GM21447 (cell line): ENCODE results near the gene NR6A1.
"Not testable (repeated sequence)": the region's sequence is repeated elsewhere in the genome, so short reads cannot be mapped to it uniquely, and the experiment has no call there.

Source experiments
- ATAC-seq: cut with Tn5 transposase; IDR thresholded peaks from one replicate; pipeline ENCODE4 v1.9.1; 2021; ENCODE audit not compliant: unreplicated experiment

The NR6A1 gene

DNA sequence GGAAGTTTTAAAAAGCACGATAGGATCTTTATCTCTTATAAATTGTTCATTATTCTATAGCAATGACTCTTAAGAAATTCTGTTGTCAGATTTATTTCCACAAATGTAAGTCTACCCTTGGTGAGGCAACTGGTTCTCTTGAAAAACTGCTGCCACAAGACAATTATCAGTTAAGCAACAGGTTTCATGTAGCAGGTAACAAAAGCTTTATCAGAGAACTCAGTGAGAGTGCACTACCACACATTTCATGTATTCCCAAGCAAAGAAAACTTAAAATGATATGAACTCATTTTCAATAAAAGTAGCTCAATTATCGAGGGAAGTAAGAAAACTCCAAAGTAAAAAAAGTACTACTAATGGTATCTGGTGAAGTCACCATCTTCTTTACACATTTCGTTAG lies 9.4 kb downstream of the NR6A1 start:
- ATAC-seq: no peak

DNA sequence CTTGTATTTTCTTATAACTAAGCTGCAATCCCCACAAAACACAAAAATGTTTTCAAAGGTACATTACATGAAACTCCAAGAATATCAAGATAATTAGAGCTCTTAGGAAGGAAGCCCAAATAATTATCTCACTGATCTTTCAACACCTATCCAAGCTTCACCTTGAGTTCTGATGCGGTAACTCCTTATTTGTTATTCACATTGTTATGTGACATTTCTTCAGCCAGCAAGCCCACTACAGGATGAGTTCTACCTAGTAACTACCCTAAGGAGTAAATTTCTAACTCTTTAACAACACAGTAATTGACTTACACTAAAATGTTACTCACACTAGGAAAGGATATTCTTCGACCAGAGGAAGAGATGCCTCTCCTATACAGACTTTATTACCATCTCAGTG lies 9.9 kb downstream of the NR6A1 start:
- ATAC-seq: no peak

DNA sequence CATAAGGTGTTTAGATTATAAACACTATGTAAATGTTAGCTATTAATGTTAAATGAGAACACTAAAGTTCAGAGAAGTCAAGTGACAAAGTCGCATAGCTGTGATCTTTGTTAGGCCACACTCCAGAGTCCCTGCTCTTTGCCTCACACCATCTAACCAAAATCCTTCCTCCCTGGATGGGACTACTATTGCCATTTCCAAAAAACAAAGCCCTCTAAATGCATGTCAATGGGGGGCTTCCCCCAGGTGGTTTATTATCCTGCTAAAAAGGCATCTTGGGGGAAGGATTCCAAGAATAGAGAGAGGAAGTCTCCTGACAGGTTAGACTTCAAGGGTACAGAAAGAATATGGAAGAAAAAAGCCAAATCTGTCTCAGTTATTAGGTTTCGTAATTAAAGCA lies 10.4 kb downstream of the NR6A1 start:
- ATAC-seq: no peak

DNA sequence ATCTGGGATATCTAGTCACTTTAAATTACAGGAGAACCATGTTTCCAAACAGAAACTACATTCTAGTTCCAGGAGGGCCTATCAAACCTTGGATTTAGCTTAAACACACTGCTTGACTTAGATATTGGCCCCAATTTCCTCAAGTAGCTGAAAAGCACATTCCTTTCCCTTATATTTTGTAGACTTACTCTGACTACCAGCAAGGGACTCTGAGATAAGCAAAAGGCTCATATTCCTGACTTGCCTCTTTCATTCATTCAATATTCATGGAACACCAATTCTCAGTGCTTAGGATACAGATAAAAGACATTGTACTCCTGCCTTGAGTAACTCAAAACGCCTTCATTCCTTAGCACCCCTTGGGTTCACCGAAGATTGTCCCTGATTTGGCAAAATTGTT lies 11.8 kb downstream of the NR6A1 start:
- ATAC-seq: no peak

DNA sequence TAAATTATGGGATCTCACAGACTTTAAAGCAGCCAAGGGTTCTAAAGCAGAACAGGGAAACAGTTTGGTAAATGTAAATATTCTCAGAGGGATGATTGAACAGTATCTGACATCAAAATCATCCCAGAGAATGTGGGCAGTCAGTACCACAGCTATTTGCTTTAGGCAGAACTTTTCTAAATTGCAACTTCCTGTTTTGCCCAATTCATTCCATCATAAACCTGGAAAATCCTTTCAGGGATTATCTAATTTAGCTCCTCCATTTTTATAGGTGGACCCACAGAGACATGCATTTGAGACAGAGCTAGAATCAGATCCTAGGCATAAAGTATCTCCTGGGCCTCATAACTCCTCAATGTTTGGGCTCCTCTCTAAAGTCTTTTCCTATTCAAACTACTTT lies 12.4 kb downstream of the NR6A1 start:
- ATAC-seq: no peak

DNA sequence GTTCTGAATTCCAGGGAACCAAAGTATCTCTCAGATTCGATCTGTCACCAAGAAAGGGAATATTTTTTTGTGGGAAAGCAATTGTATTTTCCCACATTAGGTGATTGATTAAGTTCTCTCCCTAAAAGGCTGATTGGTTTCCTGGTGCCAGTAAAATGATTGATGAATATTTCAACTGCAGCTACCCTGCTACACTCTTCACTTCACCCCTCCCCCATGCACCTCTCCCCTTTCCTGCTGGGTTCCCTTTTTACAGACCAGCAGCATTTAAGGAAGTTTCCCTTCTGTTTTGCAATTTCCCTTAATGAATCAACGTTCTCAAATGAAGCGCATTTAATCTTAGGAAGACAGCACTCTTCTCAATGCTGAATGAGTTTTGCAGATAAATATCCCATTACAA lies 13.1 kb downstream of the NR6A1 start:
- ATAC-seq: no peak

DNA sequence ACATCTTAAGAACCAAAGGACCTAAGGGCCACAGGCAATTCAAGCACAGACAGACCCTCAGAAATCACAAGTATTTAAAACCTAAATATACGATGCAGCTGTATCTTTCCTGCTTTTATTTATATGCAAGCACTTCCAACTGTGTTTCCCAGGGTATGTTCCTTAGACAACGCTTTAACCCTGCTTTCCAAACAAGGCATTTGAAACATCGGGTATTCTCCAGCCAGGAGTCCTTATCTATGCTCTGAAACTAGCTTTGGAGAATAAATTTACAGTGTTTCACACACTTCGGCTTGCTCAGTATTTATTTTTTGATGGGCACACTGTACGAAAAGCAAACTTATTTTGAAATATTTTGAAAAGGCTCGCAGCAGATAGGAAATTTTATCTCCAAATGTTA lies 13.5 kb downstream of the NR6A1 start:
- ATAC-seq: no peak

DNA sequence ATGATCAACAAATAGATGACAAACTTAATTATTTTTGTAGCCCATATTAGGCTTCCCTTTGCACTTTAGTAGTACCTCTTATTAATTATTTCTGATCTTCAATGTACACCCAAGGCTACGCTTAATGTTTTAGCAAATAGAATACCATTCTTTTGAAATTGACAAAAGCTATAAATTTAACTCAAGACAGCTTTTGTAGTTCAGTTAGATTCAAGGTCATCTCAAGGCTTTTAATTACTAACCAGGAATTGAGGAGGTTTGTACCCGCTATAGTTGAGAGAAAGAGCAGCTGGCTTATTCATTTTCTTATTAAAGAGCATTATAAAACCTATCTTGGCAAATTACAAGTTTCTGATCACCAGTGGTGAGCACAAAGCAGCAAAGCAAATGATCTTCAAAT lies 15.1 kb downstream of the NR6A1 start:
- ATAC-seq: no peak

DNA sequence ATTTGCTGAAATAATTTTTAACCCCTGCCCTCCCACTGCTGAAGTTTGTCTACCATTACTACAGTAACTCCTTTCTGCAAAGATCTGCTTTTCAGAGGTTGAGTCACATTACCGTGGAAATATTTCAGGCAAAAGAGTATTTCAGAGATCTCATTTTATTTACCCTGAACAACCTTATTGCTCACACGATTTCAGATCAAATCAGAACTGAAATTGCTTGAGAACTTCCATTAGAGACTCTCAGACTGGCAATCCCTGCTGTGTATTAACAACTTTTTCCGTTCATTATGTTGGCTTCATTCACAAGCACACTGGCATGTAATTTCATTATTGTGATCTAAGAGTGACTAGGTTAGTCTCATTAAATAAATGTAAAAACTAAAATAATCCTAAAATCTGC lies 16.1 kb downstream of the NR6A1 start:
- no peak for ATAC-seq

DNA sequence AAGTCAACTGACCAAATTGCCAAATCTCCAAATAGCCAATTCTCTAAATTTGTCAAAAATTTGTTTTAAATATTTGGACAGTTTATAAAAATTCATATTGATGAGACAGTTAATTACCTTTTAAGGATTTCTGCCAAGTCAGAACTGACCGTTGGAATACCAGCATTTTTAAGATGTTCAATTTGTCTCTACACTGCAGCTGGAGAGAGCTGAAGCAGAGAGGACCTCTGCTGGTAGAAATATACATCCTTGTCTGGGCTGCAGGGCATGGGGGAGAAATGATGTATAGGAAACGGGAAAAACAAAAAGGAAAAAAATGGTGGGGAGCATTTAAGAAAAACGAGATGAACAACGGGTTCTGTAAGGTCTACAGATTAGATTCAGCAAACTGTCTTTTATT lies 16.8 kb downstream of the NR6A1 start:
- ATAC-seq: no peak

DNA sequence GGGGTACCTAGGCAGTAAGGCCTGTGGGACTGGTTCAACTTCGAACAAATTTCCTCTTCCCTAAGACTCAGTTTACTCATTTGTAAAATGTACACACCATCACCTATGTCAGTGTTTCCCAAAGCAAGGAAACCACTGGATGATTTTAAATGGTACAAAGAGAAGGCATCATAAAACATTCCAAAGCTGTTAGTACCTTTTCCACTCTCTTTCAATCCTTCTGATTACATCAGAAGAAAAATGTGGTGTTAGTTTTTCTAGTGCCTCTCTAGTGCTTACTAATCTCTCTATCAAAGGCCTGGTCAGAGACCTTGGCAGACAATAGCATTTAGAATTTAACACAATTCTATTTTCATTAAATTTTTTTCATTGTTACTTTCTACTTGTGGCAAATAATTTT lies 18.1 kb downstream of the NR6A1 start:
- no peak for ATAC-seq

DNA sequence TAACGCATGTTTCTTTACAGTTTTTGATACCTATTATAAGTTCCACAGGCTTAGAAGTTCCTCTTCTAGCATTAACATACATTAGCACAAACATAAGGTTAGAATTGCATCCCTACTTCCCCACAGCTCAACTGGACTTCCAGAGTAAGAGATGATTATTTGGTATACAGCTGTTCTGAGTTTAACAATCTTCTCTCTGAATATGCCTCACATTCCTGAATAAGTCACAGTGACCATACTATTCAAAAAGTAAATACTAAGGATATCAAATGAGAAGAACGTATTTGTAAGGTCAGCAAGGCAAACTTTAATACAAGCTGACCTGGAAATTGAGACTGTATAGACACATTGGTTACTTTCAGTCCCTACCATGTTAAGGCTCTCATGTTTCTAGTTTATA lies 21.3 kb downstream of the NR6A1 start:
- no peak for ATAC-seq

DNA sequence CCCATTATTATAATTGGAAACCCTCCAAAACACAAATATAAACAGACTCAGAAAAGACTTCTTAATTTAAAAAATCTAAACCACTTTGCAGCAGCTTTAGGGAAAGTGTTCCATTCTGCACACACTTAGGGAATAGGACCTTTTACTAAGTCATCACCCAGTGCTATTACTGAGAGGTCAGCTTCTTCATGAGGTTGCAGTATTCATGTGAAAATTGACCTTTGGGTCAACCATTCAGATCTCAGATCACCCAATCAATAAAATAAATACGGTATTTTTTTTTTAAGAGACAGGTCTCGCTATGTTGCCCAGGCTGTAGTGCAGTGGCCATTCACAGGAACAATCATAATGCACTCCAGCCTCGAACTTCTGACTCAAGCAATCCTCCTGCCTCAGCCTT lies 21.8 kb downstream of the NR6A1 start:
- no peak for ATAC-seq

DNA sequence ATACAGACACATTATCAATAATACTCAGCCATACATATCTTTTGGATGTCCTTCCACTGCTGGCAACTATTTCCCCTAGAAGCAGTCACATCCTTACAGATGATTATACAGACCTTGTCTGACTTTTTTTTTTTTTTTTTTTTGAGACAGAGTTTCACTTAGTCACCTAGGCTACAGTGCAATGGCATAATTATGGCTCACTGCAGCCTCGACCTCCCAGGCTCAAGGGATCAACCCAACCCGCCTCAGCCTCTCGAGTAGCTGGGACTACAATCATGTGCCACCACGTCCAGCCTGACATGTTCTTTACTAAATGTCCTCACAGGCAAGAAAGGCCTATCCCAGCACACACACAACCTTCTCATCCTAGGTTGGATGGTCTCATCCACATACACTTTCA lies 24.0 kb downstream of the NR6A1 start:
- no peak for ATAC-seq

DNA sequence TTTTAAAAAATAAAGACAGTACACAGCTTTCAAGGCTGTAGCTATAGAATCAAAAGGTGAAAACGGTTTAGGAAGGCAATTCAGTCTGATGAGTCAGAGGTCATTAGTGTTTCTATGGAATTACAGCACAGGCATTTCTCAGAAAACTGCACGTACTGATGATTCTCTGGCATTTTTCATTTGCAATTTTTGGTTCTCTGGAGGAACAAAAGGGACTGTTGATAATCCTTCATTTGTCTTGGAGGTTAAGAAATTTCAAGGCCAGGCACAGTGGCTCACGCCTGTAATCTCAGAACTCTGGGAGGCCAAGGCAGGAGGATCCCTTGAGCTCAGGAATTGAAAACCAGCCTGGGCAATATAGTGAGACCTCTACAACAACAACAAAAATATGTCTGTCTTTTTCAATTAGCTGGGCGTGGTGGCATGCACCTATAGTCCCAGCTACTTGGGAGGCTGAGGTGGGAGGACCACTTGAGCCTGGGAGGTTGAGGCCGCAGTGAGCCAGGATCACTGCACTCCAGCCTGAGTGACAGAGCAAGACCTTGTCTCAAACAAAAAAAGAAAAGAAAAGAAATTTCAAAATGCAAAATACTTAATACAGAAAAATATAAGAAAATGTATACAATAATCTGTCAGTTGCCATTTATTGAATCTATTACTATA lies 27.3 kb downstream of the NR6A1 start:
- ATAC-seq: no peak

DNA sequence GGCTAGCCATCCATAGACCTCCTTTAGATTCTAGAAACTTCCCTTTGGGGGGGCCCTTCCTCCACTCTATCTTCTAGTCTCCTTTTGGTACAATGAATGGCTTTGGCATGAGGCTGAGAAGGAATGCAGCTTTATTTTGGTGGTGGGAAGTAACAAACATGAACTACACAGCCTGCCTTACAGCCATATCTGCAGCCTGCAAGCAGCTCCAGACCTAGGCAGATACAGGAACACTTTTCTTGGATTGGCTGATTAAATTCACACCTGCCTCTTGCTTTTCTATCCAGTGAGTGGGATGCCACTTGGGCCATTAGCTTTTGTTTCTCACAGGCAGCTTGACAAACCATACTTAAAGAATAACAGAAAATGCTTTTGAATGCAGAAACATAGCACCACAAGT lies 28.2 kb downstream of the NR6A1 start:
- no peak for ATAC-seq

DNA sequence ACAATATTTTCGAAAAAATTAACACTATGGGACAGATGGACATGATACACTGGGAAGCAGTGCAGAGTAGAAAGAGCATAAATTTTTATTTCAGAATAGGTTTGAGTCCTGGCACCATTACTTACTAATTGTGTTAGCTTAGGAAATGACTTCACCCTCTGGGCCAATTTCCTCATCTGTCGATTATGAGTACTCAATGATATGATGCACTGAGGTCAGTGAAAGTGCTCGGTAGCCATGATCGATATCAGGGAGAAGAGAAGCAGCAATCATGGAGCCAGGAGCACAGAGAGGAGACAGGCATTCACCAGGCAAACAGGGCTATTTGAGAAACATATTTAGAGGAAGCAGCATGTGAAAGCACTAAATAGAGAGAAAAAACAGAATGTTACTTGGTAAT lies 29.4 kb downstream of the NR6A1 start:
- ATAC-seq: no peak

DNA sequence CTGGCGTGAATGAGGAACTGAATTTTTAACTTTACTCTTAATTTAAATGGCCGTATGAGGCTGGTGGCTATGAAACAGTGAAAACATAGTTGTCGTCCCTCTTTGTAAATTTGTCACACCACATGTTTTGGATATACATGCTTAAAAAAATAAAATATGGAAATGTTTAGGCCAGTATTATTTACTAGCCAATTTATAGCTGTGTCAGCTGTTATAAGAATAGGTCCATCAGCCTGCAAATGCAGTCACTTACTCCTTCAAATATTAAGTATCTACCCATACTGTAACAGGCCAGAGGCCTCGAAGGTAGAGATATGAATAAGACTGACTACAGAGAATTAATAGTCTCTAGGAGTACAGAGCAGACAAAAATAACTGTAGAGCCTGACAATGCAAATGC lies 30.0 kb downstream of the NR6A1 start:
- no peak for ATAC-seq

DNA sequence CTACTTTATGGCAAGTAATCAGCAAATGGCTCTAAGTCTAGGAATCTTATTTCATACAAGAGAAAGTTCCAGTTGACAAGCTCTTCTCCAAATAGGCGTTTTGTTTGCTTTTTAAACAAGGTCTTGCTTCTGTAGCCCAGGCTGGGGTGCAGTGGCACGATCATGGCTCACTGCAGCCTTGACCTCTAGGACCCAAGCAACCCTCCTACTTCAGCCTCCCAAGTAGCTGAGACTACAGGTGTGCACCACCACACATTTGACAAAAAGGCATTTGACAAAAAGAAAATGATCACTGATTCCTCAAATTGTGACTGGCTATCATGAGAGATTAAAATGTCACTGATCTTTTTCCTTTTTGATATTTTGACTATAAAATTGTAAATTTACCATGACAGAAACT lies 31.8 kb downstream of the NR6A1 start:
- ATAC-seq: no peak

DNA sequence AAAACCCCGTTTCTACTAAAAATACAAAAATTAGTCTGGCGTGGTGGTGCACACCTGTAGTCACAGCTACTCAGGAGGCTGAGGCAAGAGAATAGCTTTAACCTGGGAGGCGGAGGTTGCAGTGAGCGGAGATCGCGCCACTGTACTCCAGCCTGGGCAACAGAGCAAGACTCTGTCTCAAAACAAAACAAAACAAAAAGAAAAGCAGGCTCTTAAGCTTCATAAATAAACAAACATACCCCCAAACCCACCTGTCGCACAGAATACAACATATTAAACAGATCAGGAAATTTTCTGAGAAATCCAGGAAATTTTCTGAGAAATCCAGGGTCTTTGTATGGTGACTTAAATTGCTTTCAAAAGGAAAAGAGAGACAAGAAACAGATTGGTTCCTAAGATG lies 33.0 kb downstream of the NR6A1 start:
- ATAC-seq: not testable (repeated sequence)

DNA sequence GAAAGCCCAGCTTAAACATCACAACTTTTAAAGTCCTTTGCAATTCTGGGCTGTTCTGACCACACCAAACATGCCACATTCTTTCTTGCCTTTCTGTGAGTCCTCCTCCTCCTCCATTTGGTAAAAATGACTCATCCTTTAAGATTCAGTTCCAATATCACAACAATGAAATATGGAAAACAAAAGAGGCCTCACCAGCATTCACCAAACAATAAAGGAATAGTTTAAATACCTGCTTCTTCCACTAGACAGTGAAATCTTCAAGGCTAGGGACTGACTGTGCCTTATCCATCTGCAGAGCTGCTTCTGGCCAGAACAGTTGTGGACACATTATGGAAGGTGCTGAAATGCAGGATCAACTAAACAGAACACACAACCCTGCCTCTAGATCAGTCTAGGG lies 36.0 kb downstream of the NR6A1 start:
- no peak for ATAC-seq

DNA sequence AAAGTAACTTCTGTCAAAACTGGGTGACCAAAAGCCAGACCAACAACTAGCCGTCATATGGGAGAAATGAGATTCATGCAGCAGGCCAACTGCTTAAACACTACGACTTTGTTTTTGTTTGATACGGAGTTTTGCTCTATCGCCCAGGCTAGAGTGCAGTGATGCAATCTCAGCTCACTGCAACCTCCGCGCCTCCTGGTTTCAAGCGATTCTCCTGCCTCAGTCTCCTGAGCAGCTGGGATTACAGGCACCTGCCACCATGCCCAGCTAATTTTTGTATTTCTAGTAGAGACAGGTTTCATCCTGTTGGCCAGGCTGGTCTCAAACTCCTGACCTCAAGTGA lies 36.4 kb downstream of the NR6A1 start:
- ATAC-seq: not testable (repeated sequence)

DNA sequence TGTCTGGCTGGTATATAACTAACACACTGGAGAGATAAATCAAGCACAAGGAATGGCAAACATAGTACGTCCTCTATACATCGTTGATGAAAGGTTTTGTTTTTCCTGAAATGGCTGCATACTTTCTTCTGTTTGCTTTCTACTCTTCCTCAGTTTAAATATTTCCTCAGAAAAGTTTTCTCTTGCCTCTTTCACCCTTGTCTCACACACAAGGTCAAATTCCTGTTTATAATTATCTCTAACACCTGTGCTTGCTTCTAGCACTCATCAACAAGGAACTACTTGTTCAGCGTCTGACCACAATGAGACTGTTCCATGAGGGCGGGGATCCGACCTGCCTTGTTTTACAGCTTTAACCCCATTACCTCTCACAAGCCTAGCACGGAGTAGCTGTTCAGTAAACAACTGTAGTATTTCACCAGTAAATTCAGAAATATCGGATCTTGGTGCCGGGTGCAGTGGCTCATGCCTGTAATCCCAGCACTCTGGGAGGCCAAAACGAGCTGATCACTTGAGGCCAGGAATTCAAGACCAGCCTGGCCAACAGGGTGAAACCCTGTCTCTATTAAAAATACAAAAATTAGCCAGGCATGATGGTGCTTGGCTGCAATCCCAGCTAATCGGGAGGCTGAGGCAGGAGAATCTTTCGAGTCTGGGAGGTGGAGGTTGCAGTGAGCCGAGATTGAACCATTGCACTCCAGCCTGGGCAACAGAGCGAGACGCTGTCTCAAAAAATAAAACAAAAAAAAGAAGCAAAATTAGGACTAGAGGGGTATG lies 37.0 kb downstream of the NR6A1 start:
- no peak for ATAC-seq
